HepG2 (cell line): ENCODE measurements around the gene PPAN. TPM values are rescaled to one million over a fixed set of nuclear protein-coding genes. Genes with fewer than 3 reads are reported as not detected.

Experiments used
- AGO2 ChIP-seq: fragments of 200-400 bp; formaldehyde crosslinking; optimal IDR thresholded peaks from 2 replicates; pipeline ENCODE3; 2017; ENCODE audit warnings: mild to moderate bottlenecking, low read depth, low read length, moderate library complexity
- ATF1 ChIP-seq: IDR thresholded peaks from 2 replicates; pipeline ENCODE4 v1.6.1; 2016; ENCODE audit warnings: mild to moderate bottlenecking, control low read depth
- BCL3 ChIP-seq: sonication (generic); formaldehyde crosslinking; IDR thresholded peaks from 2 replicates; pipeline ENCODE4 v1.5.1; 2020; ENCODE audit warnings: mild to moderate bottlenecking, missing genetic modification reagents, moderate library complexity
- FIP1L1 ChIP-seq: fragments of 200-400 bp; formaldehyde crosslinking; IDR thresholded peaks from 2 replicates; pipeline ENCODE4 v1.6.1; 2018; ENCODE audit warnings: low read depth, mild to moderate bottlenecking, low read length, moderate library complexity, borderline replicate concordance; ENCODE audit not compliant: insufficient read depth
- FOSL1 ChIP-seq: sonication (generic); formaldehyde crosslinking; IDR thresholded peaks from 2 replicates; pipeline ENCODE4 v1.9.0; 2021; ENCODE audit warnings: missing genetic modification reagents, borderline replicate concordance
- GPBP1L1 ChIP-seq: sonication (generic); formaldehyde crosslinking; IDR thresholded peaks from 2 replicates; pipeline ENCODE4 v1.5.0; 2020; ENCODE audit warnings: mild to moderate bottlenecking, missing genetic modification reagents
- HIC2 ChIP-seq: sonication (generic); formaldehyde crosslinking; IDR thresholded peaks from 2 replicates; pipeline ENCODE4 v1.9.0; 2022; ENCODE audit warnings: low read depth, missing genetic modification reagents
- IKZF1 ChIP-seq: fragments of 450-650 bp; IDR thresholded peaks from 2 replicates; pipeline ENCODE4 v1.7.1; 2016
- KDM3A ChIP-seq: IDR thresholded peaks from 2 replicates; pipeline ENCODE4 v1.6.1; 2018; ENCODE audit warnings: low read depth, missing compliant biosample characterization
- NFE2 ChIP-seq: sonication (generic); formaldehyde crosslinking; IDR thresholded peaks from 2 replicates; pipeline ENCODE4 v1.4.0; 2020; ENCODE audit warnings: missing genetic modification reagents
- NFYC ChIP-seq: IDR thresholded peaks from 2 replicates; pipeline ENCODE4 v1.6.1; 2016; ENCODE audit warnings: missing genetic modification reagents, missing compliant biosample characterization
- POLR2A ChIP-seq, 2 experiments: IDR thresholded peaks; 2 replicates each; pipeline ENCODE4 v1.6.1; 2011; ENCODE audit warnings: low read depth in 2 of 2, low read length in 2 of 2, mild to moderate bottlenecking in 1 of 2, moderate library complexity in 1 of 2; ENCODE audit not compliant: insufficient read depth in 1 of 2
- POLR2G ChIP-seq: fragments of 200-400 bp; formaldehyde crosslinking; IDR thresholded peaks from 2 replicates; pipeline ENCODE4 v1.6.1; 2018; ENCODE audit warnings: mild to moderate bottlenecking, low read depth, low read length, moderate library complexity
- SAP130 ChIP-seq: IDR thresholded peaks from 2 replicates; pipeline ENCODE4 v1.6.1; 2016; ENCODE audit warnings: low read depth
- SPEN ChIP-seq: sonication (generic); formaldehyde crosslinking; IDR thresholded peaks from 2 replicates; pipeline ENCODE4 v1.5.1; 2020; ENCODE audit warnings: low read depth, mild to moderate bottlenecking, missing genetic modification reagents
- ZBTB49 ChIP-seq: sonication (generic); formaldehyde crosslinking; IDR thresholded peaks from 2 replicates; pipeline ENCODE4 v1.4.0; 2020; ENCODE audit warnings: missing genetic modification reagents, borderline replicate concordance
- ZKSCAN5 ChIP-seq: sonication (generic); formaldehyde crosslinking; IDR thresholded peaks from 2 replicates; pipeline ENCODE4 v1.5.1; 2020; ENCODE audit warnings: mild to moderate bottlenecking, missing genetic modification reagents
- ZNF468 ChIP-seq: sonication (generic); formaldehyde crosslinking; IDR thresholded peaks from 2 replicates; pipeline ENCODE4 v1.8.0; 2022; ENCODE audit warnings: mild to moderate bottlenecking, moderate library complexity, missing genetic modification reagents
- ZNF512B ChIP-seq: sonication (generic); formaldehyde crosslinking; IDR thresholded peaks from 2 replicates; pipeline ENCODE4 v1.5.1; 2020; ENCODE audit warnings: missing genetic modification reagents, mild to moderate bottlenecking, borderline replicate concordance
- ZNF605 ChIP-seq: sonication (generic); formaldehyde crosslinking; IDR thresholded peaks from 2 replicates; pipeline ENCODE4 v1.8.0; 2022; ENCODE audit warnings: mild to moderate bottlenecking, missing genetic modification reagents
- polyA plus RNA-seq, 8 experiments: library from polyadenylated mRNA; depleted of rRNA in 3 of 8; stranded (reverse) in 7 of 8; unstranded in 1 of 8; fragments of >200 nt; fragmentation: Illumina TruSeq in 4 of 8; extraction: Trizol in 4 of 8; gene quantifications; 2 replicates each; pipeline versions ENCODE4 v1.2.1 to v1.2.3, GENCODE V29; 2011 to 2016; ENCODE audit warnings: low read depth in 4 of 8, missing spikeins in 1 of 8, mixed read lengths in 1 of 8; ENCODE audit not compliant: insufficient read depth in 1 of 8
- total RNA-seq, 5 experiments: library from RNA; depleted of rRNA; stranded (reverse); fragments of >200 nt; fragmentation: Illumina TruSeq; extraction: Trizol; gene quantifications; 2 replicates each; pipeline ENCODE4 v1.2.3, GENCODE V29; 2016; ENCODE audit warnings: low read depth in 1 of 5

The PPAN gene
- total and polyA plus RNA-seq, 2 of the 13 experiments (the other 11 are each of a cell fraction or from before 2014, with no cell fraction given): 36.2 to 41.9 TPM

GRCh38 chr19:10113964-10114650 is 7.9 kb downstream of the PPAN start (continued):
- TF ChIP-seq HIC2 (CRISPR knock-in tag) (no peak), ZNF468 (CRISPR knock-in tag) (0 out of 2 replicates have a peak, but pooled peaks have one; percentile 6), KDM3A (CRISPR knock-in tag) (no peak), POLR2G (peak; percentile 69; the same call in 1 of the 2 replicates), AGO2 (peak; percentile 97), SAP130 (CRISPR knock-in tag) (no peak), ZKSCAN5 (CRISPR knock-in tag) (no peak), FIP1L1 (no peak), POLR2A (IDR thresholded peaks at IDR 0.05; ENCODE audit: insufficient read depth in 1 of 2, low read depth in 2 of 2, low read length in 2 of 2) (peak in 1 of 2 experiments; percentile 6; a peak in 1 of 4 replicates), SPEN (CRISPR knock-in tag) (peak; percentile 37; the same call in 1 of the 2 replicates), ATF1 (CRISPR knock-in tag) (no peak), ZNF512B (no peak), BCL3 (CRISPR knock-in tag) (no peak), ZBTB49 (CRISPR knock-in tag) (no peak), ZNF605 (CRISPR knock-in tag) (0 out of 2 replicates have a peak, but pooled peaks have one; percentile 50), NFE2 (CRISPR knock-in tag) (0 out of 2 replicates have a peak, but pooled peaks have one; percentile 5), NFYC (CRISPR knock-in tag) (no peak), IKZF1 (no peak), GPBP1L1 (CRISPR knock-in tag) (no peak), FOSL1 (0 out of 2 replicates have a peak, but pooled peaks have one; percentile 24)
